ENCODE measurements around the gene AGPAT2. TPM values are rescaled to one million over a fixed set of nuclear protein-coding genes. Genes with fewer than 3 reads are reported as not detected.

AGPAT2 gene
- total and polyA plus RNA-seq, 2 donors (not counting 1 experiment from before 2014, with no cell fraction given), result 25.1 to 28.4 TPM

GRCh38 chr9:136681029-136681428, 6.2 kb downstream of the AGPAT2 start:
- TF ChIP-seq EZH2 (IDR thresholded peaks at IDR 0.05; ENCODE audit: borderline replicate concordance, insufficient read depth, low read depth, low read length, poor library complexity, severe bottlenecking), result no peak
- ATAC-seq (ENCODE audit: low read depth) (no peak), DNase-seq (no peak)
- H3K9me3 ChIP-seq (ENCODE audit: control extremely low read depth in 1 of 3, control insufficient read depth in 2 of 3, insufficient read depth in 1 of 3, low read length in 2 of 3), result no peaks in the 10 kb centered on the region
- POLR2A ChIA-PET, result interaction anchor here (0.6 kb wide), 1 partner anchor 11 kb away, joined by 7 read pairs; no protein-coding TSS in a partner anchor
- no peak overlapping the region for H3K9ac ChIP-seq (ENCODE audit: low read length)
- CTCF ChIA-PET, result interaction anchor here (2.5 kb wide), 1 partner anchor 9 kb away, joined by 17 read pairs; no protein-coding TSS in a partner anchor
- H3K79me2 ChIP-seq (ENCODE audit: control insufficient read depth, insufficient read depth, low read length), result peaks cover 20% of the 10 kb centered on the region
- H3K9me3 Mint-ChIP-seq (ENCODE audit: insufficient read depth), result no peaks in the 10 kb centered on the region
- H3K4me1 Mint-ChIP-seq, result peaks cover under 1% of the 10 kb centered on the region
- no peak overlapping the region for H2AFZ ChIP-seq (ENCODE audit: insufficient read depth, low read depth, low read length, poor library complexity, severe bottlenecking)
- H3K27ac ChIP-seq (ENCODE audit: low read length in 2 of 2), result no peak overlapping the region
- peaks cover 0 to 6% of the 10 kb centered on the region in 2 experiments for H3K36me3 ChIP-seq (replicated peaks in 1 of 2; ENCODE audit: control extremely low read depth in 1 of 2, control insufficient read depth in 1 of 2, extremely low read depth in 1 of 2, insufficient read depth in 2 of 2, low read length in 1 of 2)
- H3K4me3 Mint-ChIP-seq, result no peak overlapping the region
- no peaks in the 10 kb centered on the region for H3K27me3 ChIP-seq (replicated peaks in 1 of 4; ENCODE audit: control extremely low read depth in 1 of 4, control insufficient read depth in 3 of 4, insufficient read depth in 4 of 4, low read length in 3 of 4)
- H3K4me1 ChIP-seq (ENCODE audit: control insufficient read depth in 2 of 2, insufficient read depth in 2 of 2, low read length in 2 of 2), result peaks cover 5 to 7% of the 10 kb centered on the region in 2 donors
- no peak overlapping the region for H3K4me2 ChIP-seq (replicated peaks; ENCODE audit: low read depth, low read length, poor library complexity, severe bottlenecking)
- no peaks in the 10 kb centered on the region for H3K27me3 Mint-ChIP-seq
- intact Hi-C loops (cut with micrococcal nuclease), result no loop called here
- H3K4me3 ChIP-seq (ENCODE audit: control extremely low read depth in 1 of 5, extremely low read depth in 1 of 5, insufficient read depth in 1 of 5, low read depth in 2 of 5, low read length in 4 of 5), result no peak overlapping the region
- 96% methylated on average over 12 of the region's 17 CpGs for WGBS (ENCODE audit: insufficient coverage)
- H3K27ac Mint-ChIP-seq, result no peak overlapping the region
- H4K20me1 ChIP-seq (ENCODE audit: control insufficient read depth, insufficient read depth, low read length, poor library complexity, severe bottlenecking), result peaks cover 74% of the 10 kb centered on the region

- Histone ChIP-seq H3K9me3 (ENCODE audit: control extremely low read depth in 1 of 3, control insufficient read depth in 2 of 3, insufficient read depth in 1 of 3, low read length in 2 of 3) (no peaks in the 10 kb centered on the region), H3K4me3 (ENCODE audit: control extremely low read depth in 1 of 5, extremely low read depth in 1 of 5, insufficient read depth in 1 of 5, low read depth in 2 of 5, low read length in 4 of 5) (no peak overlapping the region), H3K4me2 (replicated peaks; ENCODE audit: low read depth, low read length, poor library complexity, severe bottlenecking) (no peak overlapping the region), H2AFZ (ENCODE audit: insufficient read depth, low read depth, low read length, poor library complexity, severe bottlenecking) (no peak overlapping the region), H4K20me1 (ENCODE audit: control insufficient read depth, insufficient read depth, low read length, poor library complexity, severe bottlenecking) (peaks cover 59% of the 10 kb centered on the region), H3K27ac (ENCODE audit: low read length in 2 of 2) (no peak overlapping the region), H3K4me1 (ENCODE audit: control insufficient read depth in 2 of 2, insufficient read depth in 2 of 2, low read length in 2 of 2) (no peaks in the 10 kb centered on the region), H3K9ac (ENCODE audit: low read length) (no peak overlapping the region), H3K79me2 (ENCODE audit: control insufficient read depth, insufficient read depth, low read length) (peaks cover 5% of the 10 kb centered on the region), H3K27me3 (replicated peaks in 1 of 4; ENCODE audit: control extremely low read depth in 1 of 4, control insufficient read depth in 3 of 4, insufficient read depth in 4 of 4, low read length in 3 of 4) (no peaks in the 10 kb centered on the region), H3K36me3 (replicated peaks in 1 of 2; ENCODE audit: control extremely low read depth in 1 of 2, control insufficient read depth in 1 of 2, extremely low read depth in 1 of 2, insufficient read depth in 2 of 2, low read length in 1 of 2) (peaks cover 0 to 6% of the 10 kb centered on the region in 2 experiments)
- ChIA-PET POLR2A (no interaction called here), CTCF (no interaction called here)
- Mint-ChIP-seq H3K9me3 (ENCODE audit: insufficient read depth) (no peaks in the 10 kb centered on the region), H3K27me3 (no peaks in the 10 kb centered on the region), H3K4me1 (no peaks in the 10 kb centered on the region), H3K27ac (no peak overlapping the region), H3K4me3 (no peak overlapping the region)
- TF ChIP-seq EZH2 (IDR thresholded peaks at IDR 0.05; ENCODE audit: borderline replicate concordance, insufficient read depth, low read depth, low read length, poor library complexity, severe bottlenecking) (no peak), CTCF (IDR thresholded peaks at IDR 0.05) (no peak)
- no peak for ATAC-seq (ENCODE audit: low read depth)
- intact Hi-C loops (cut with micrococcal nuclease), result no loop called here
- WGBS (ENCODE audit: insufficient coverage), result 34% methylated on average over 17 of the region's 22 CpGs
- DNase-seq, result no peak
Measured at GRCh38 chr9:136679431-136679941, 7.8 kb downstream of the AGPAT2 start.

Measured in B cell (primary cell).